MM.1S (cell line): ENCODE data around the gene SH3BP5L.

Experiments
- CTCF ChIP-seq: fragments of 300-600 bp; sonication (generic); IDR thresholded peaks from 2 replicates; pipeline ENCODE4 v1.5.1; 2016; ENCODE audit warnings: antibody characterized with exemption, low read length, mixed read lengths
- EZH2 ChIP-seq: fragments of 300-600 bp; sonication (generic); optimal IDR thresholded peaks from 2 replicates; pipeline ENCODE3; 2017; ENCODE audit warnings: low read depth, mild to moderate bottlenecking, antibody characterized with exemption, low read length, mixed read lengths

GRCh38 chr1:248873409-248873992, 47.8 kb upstream of the SH3BP5L start:
- TF ChIP-seq EZH2 (no peak), CTCF (no peak)
